ENCODE data around the gene EFHC1.

EFHC1 gene

DNA sequence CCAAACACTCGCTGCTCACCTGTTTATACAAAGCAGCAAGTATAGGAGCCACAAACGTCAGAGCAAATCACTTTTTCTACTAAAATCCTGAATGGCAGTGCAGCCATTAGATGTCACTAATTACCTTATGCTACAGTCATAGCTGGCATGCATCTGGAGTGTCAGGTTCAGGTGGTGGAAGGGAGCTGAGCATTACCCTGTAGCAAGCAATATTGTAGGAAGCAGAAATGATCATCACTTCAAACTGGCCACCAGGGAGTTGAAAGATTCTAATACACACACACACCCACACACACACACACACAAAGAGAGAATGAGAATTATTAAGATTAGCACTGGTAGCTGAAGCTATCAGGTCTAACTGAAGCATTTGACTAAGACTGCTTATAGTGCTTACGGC lies 75.8 kb downstream of the EFHC1 start:
- Histone ChIP-seq H3K4me2 (ENCODE audit: low read depth, low read length, poor library complexity, severe bottlenecking) (no peak overlapping the region), H2AFZ (ENCODE audit: low read depth, low read length, severe bottlenecking) (no peak overlapping the region), H3F3A (ENCODE audit: insufficient read depth) (peaks cover 18% of the 10 kb centered on the region), H3K79me2 (ENCODE audit: insufficient read depth, low read length) (no peaks in the 10 kb centered on the region), H3K9me2 (replicated peaks; ENCODE audit: insufficient read depth, low read length) (no peaks in the 10 kb centered on the region), H4K20me1 (ENCODE audit: low read depth, low read length) (no peaks in the 10 kb centered on the region), H3K9ac (ENCODE audit: low read length) (no peak overlapping the region), H3K27ac (ENCODE audit: low read depth, low read length) (no peak overlapping the region), H3K9me3 (ENCODE audit: insufficient read depth, low read length) (no peaks in the 10 kb centered on the region), H3K27me3 (ENCODE audit: low read length) (no peaks in the 10 kb centered on the region), H3K36me3 (ENCODE audit: low read length) (no peaks in the 10 kb centered on the region), H3K4me3 (ENCODE audit: insufficient read depth, low read length, poor library complexity, severe bottlenecking) (no peak overlapping the region)
- TF ChIP-seq EZH2phosphoT487 (conservative IDR thresholded peaks at IDR 0.05; ENCODE audit: low read length), result no peak

DNA sequence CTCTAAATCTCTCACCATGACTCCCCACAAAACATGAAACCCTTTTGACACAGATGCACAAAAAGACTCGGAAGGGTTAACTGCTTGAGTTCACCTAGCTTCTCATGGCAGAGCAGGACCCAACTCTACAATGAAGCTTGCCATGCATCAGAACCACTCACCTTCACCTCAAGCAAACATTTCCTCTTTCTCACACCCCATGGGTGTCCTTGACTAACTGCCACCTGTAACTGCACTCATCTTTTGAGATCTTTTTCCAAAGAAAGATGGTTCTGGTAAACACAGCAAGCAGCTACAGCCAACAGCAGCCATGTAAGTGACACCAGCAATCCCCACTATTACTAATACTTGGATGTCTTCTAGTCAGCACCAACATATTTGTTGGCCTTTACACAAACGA lies 76.5 kb downstream of the EFHC1 start:
- H3K27me3 ChIP-seq (ENCODE audit: low read length), result no peaks in the 10 kb centered on the region
- H3K4me2 ChIP-seq (ENCODE audit: low read depth, low read length, poor library complexity, severe bottlenecking), result no peak overlapping the region
- no peaks in the 10 kb centered on the region for H3K36me3 ChIP-seq (ENCODE audit: low read length)
- no peak overlapping the region for H2AFZ ChIP-seq (ENCODE audit: low read depth, low read length, severe bottlenecking)
- peak overlapping the region; percentile 70; the same call in 1 of the 2 replicates for H3K27ac ChIP-seq (ENCODE audit: low read depth, low read length)
- no peak overlapping the region for H3K4me3 ChIP-seq (ENCODE audit: insufficient read depth, low read length, poor library complexity, severe bottlenecking)
- no peaks in the 10 kb centered on the region for H3K9me2 ChIP-seq (replicated peaks; ENCODE audit: insufficient read depth, low read length)
- no peaks in the 10 kb centered on the region for H4K20me1 ChIP-seq (ENCODE audit: low read depth, low read length)
- no peak for TF ChIP-seq EZH2phosphoT487 (conservative IDR thresholded peaks at IDR 0.05; ENCODE audit: low read length)
- no peak overlapping the region for H3K9ac ChIP-seq (ENCODE audit: low read length)
- H3F3A ChIP-seq (ENCODE audit: insufficient read depth), result peaks cover 18% of the 10 kb centered on the region
- no peaks in the 10 kb centered on the region for H3K79me2 ChIP-seq (ENCODE audit: insufficient read depth, low read length)
- no peaks in the 10 kb centered on the region for H3K9me3 ChIP-seq (ENCODE audit: insufficient read depth, low read length)

DNA sequence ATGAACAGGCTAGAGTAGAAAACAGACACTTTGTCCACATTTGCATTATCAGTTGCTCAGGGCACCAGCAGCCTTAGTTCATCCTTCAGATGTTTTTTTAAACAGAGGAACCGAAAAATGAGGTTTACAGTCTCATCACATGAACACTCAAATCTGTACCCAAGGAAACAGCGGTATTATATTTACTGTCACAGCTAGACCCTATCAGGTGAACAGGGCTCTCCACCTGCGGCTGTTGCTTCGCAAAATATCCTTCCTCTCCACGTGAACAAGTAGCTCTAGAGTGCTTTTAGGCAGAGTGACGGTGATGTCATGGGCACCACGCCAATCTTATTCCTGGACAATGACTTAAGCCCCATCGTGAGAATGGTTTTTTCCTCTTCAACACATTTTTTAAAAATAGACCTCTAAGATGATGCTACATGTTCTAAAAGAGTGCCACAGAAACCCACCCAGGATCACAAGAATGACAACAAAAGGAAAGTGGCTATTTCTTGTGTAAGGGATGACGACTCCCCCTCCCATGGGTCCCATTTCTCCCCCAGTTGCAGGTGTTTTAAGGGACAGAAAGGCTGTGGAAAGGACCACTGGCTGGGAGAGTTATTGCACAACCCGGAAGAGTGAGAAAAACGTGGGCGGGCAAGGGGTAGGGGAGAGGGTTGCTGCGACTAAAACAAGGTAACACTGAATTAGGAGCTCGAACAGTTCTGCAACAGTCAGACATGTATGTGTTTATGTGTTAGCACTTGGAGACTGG lies 77.7 kb downstream of the EFHC1 start:
- Histone ChIP-seq H3K27ac (ENCODE audit: low read depth, low read length) (peak overlapping the region; percentile 70), H2AFZ (ENCODE audit: low read depth, low read length, severe bottlenecking) (peak overlapping the region; percentile 18), H3F3A (ENCODE audit: insufficient read depth) (peaks cover 18% of the 10 kb centered on the region), H3K4me3 (ENCODE audit: insufficient read depth, low read length, poor library complexity, severe bottlenecking) (no peak overlapping the region), H3K9me2 (replicated peaks; ENCODE audit: insufficient read depth, low read length) (no peaks in the 10 kb centered on the region), H3K4me2 (ENCODE audit: low read depth, low read length, poor library complexity, severe bottlenecking) (peak overlapping the region; percentile 42), H3K27me3 (ENCODE audit: low read length) (no peaks in the 10 kb centered on the region), H3K9me3 (ENCODE audit: insufficient read depth, low read length) (no peaks in the 10 kb centered on the region), H3K9ac (ENCODE audit: low read length) (peak overlapping the region; percentile 12; the same call in 1 of the 2 replicates), H3K79me2 (ENCODE audit: insufficient read depth, low read length) (no peaks in the 10 kb centered on the region), H3K36me3 (ENCODE audit: low read length) (no peaks in the 10 kb centered on the region), H4K20me1 (ENCODE audit: low read depth, low read length) (no peaks in the 10 kb centered on the region)
- no peak for TF ChIP-seq EZH2phosphoT487 (conservative IDR thresholded peaks at IDR 0.05; ENCODE audit: low read length)
- TF ChIP-seq, protein P1, sequence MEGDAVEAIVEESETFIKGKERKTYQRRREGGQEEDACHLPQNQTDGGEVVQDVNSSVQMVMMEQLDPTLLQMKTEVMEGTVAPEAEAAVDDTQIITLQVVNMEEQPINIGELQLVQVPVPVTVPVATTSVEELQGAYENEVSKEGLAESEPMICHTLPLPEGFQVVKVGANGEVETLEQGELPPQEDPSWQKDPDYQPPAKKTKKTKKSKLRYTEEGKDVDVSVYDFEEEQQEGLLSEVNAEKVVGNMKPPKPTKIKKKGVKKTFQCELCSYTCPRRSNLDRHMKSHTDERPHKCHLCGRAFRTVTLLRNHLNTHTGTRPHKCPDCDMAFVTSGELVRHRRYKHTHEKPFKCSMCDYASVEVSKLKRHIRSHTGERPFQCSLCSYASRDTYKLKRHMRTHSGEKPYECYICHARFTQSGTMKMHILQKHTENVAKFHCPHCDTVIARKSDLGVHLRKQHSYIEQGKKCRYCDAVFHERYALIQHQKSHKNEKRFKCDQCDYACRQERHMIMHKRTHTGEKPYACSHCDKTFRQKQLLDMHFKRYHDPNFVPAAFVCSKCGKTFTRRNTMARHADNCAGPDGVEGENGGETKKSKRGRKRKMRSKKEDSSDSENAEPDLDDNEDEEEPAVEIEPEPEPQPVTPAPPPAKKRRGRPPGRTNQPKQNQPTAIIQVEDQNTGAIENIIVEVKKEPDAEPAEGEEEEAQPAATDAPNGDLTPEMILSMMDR (IDR thresholded peaks at IDR 0.05; ENCODE audit: insufficient read depth, low read length, poor library complexity, severe bottlenecking), result no peak

DNA sequence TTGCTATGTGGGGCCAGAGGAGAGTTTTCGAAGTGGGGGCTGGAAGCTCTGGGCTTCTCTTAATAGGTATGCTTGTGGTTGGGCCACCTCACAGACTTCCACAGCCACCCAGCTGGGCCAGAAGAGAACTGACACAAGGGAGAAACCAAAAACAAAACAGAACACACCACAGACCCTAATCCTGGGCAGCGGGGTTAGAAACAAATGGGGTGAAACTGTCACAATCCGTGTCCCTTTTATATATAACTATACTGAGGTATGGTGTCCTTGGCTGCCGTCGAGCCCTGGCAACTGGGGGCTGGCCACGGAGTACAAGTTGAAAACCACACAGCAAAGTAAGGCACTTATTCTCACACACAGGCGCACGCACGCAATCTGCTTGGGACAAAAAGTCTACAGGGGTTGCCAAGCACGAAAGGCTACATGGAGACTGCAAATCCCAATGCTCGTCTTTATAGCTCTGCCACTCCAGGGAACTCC lies 78.4 kb downstream of the EFHC1 start:
- Histone ChIP-seq H3K4me3 (ENCODE audit: insufficient read depth, low read length, poor library complexity, severe bottlenecking) (no peak overlapping the region), H3K9ac (ENCODE audit: low read length) (peak overlapping the region; percentile 12; the same call in 1 of the 2 replicates), H3F3A (ENCODE audit: insufficient read depth) (peaks cover 18% of the 10 kb centered on the region), H3K27me3 (ENCODE audit: low read length) (no peaks in the 10 kb centered on the region), H4K20me1 (ENCODE audit: low read depth, low read length) (no peaks in the 10 kb centered on the region), H3K27ac (ENCODE audit: low read depth, low read length) (peak overlapping the region; percentile 70), H3K79me2 (ENCODE audit: insufficient read depth, low read length) (no peaks in the 10 kb centered on the region), H3K4me2 (ENCODE audit: low read depth, low read length, poor library complexity, severe bottlenecking) (peak overlapping the region; percentile 42), H3K9me2 (replicated peaks; ENCODE audit: insufficient read depth, low read length) (no peaks in the 10 kb centered on the region), H3K9me3 (ENCODE audit: insufficient read depth, low read length) (no peaks in the 10 kb centered on the region), H3K36me3 (ENCODE audit: low read length) (no peaks in the 10 kb centered on the region), H2AFZ (ENCODE audit: low read depth, low read length, severe bottlenecking) (peak overlapping the region; percentile 18)
- TF ChIP-seq, protein P1 (IDR thresholded peaks at IDR 0.05; ENCODE audit: insufficient read depth, low read length, poor library complexity, severe bottlenecking), result no peak
- no peak for TF ChIP-seq EZH2phosphoT487 (conservative IDR thresholded peaks at IDR 0.05; ENCODE audit: low read length)
